Spleen (tissue), 11 donors: Measurements from ENCODE around the gene WNK2. TPM values are rescaled to one million over a fixed set of nuclear protein-coding genes. Genes with fewer than 3 reads are reported as not detected.
A peak's percentile ranks its signal among the peaks of the same experiment; 100 is the strongest.

Experiments used
- DNase-seq: peaks from one replicate; pipeline ENCODE4 v3.0.0-alpha.2; 2020
- H3K27ac ChIP-seq, 8 donors: fragments of 200-600 bp; sonication (generic) in 7 of 8; 1 replicate in 4 of 8; 2 replicates in 4 of 8; pipeline versions ENCODE4 v1.5.0 to v1.8.0; 2016 to 2021; ENCODE audit warnings: inconsistent platforms in 4 of 8, mild to moderate bottlenecking in 4 of 8, moderate library complexity in 1 of 8
- H3K27me3 ChIP-seq, 7 donors: fragments of 200-600 bp; sonication (generic) in 6 of 7; replicated peaks in 1 of 7; 1 replicate in 4 of 7; 2 replicates in 3 of 7; pipeline versions ENCODE4 v1.5.0 to v1.8.0; 2016 to 2021; ENCODE audit warnings: inconsistent platforms in 3 of 7, mild to moderate bottlenecking in 1 of 7
- H3K36me3 ChIP-seq, 6 donors: fragments of 200-600 bp; sonication (generic) in 5 of 6; 1 replicate in 4 of 6; 2 replicates in 2 of 6; pipeline versions ENCODE4 v1.5.0 to v1.8.0; 2016 to 2021; ENCODE audit warnings: inconsistent platforms in 2 of 6
- H3K4me1 ChIP-seq, 6 donors: fragments of 200-600 bp; sonication (generic) in 5 of 6; 1 replicate in 3 of 6; 2 replicates in 3 of 6; pipeline versions ENCODE4 v1.5.0 to v1.8.0; 2016 to 2021; ENCODE audit warnings: inconsistent platforms in 3 of 6
- H3K4me3 ChIP-seq, 8 donors: fragments of 200-600 bp; sonication (generic) in 7 of 8; 1 replicate in 4 of 8; 2 replicates in 4 of 8; pipeline versions ENCODE4 v1.5.0 to v1.8.0; 2016 to 2021; ENCODE audit warnings: inconsistent platforms in 4 of 8, mild to moderate bottlenecking in 4 of 8, moderate library complexity in 2 of 8
- H3K9me3 ChIP-seq, 8 donors: fragments of 200-600 bp; sonication (generic) in 7 of 8; 1 replicate in 4 of 8; 2 replicates in 4 of 8; pipeline versions ENCODE4 v1.5.0 to v1.8.0; 2016 to 2021; ENCODE audit warnings: inconsistent platforms in 4 of 8
- POLR2A ChIP-seq, 3 donors: fragments of 450-650 bp; IDR thresholded peaks; one replicate each; pipeline ENCODE4 v1.5.1; 2017; ENCODE audit warnings: antibody characterized with exemption in 3 of 3, mild to moderate bottlenecking in 1 of 3
- POLR2AphosphoS5 ChIP-seq, 3 donors: sonication (generic); formaldehyde crosslinking; IDR thresholded peaks; one replicate each; pipeline ENCODE4 v1.5.1; 2017; ENCODE audit warnings: antibody characterized with exemption in 3 of 3
- WGBS, 5 donors: extraction: QIAGEN DNeasy Blood & Tissue Kit in 3 of 5; methylation state at CpG; one replicate each; pipeline versions ENCODE4 v1.1.5 to v1.1.7; 2013 to 2018; 5-methylcytosine and 5-hydroxymethylcytosine counted together
- intact Hi-C: fragments of 100-400 bp; cut with DNase I; formaldehyde crosslinking; loops from one replicate; pipeline ENCODE4 v1.15.0; 2023; ENCODE audit warnings: low total_unique reads
- polyA plus RNA-seq, 3 donors: library from polyadenylated mRNA; stranded (reverse); fragments of 200-250 nt; gene quantifications; one replicate each; pipeline ENCODE4 v1.2.1, GENCODE V29; 2013
- total RNA-seq, 7 donors: library from RNA; depleted of rRNA in 3 of 7; stranded (reverse); fragments of >200 nt in 3 of 7; fragmentation: NEBNext Ultra II Directional in 4 of 7; extraction: Animal tissue kit (Norgen Biotek cat#: 25700) in 4 of 7; gene quantifications; one replicate each; pipeline versions ENCODE4 v1.1.0 to v1.2.1, GENCODE V29; 2016 to 2021
- TF ChIP-seq, protein P1 (sequence below), 11 experiments: fragments of 200-600 bp in 7 of 11; fragments of 450-650 bp in 4 of 11; sonication (generic) in 4 of 11; IDR thresholded peaks in 8 of 11; conservative IDR thresholded peaks in 3 of 11; 1 replicate in 7 of 11; 2 replicates in 4 of 11; pipeline versions ENCODE4 v1.4.0 to v1.8.0; 2016 to 2021; ENCODE audit warnings: antibody characterized with exemption in 11 of 11, inconsistent platforms in 4 of 11, mild to moderate bottlenecking in 1 of 11
- donor health status: healthy with polysubstance abuse.
- donor health status: DM: no; HTN: no; CAD: no; lungs with moderate emphysema.
- donor health status: DM: no; HTN: no; CAD: no.
- donor health status: Bipolar disorder and iron deficiency.
- donor health status: healthy.
- donor health status: DM: no; HTN: no; CAD: no.
- donor health status: DM: yes; HTN: yes; CAD: no.

The WNK2 gene
- total and polyA plus RNA-seq, 10 donors: 1.8 to 20.0 (median 7.3) TPM

DNA sequence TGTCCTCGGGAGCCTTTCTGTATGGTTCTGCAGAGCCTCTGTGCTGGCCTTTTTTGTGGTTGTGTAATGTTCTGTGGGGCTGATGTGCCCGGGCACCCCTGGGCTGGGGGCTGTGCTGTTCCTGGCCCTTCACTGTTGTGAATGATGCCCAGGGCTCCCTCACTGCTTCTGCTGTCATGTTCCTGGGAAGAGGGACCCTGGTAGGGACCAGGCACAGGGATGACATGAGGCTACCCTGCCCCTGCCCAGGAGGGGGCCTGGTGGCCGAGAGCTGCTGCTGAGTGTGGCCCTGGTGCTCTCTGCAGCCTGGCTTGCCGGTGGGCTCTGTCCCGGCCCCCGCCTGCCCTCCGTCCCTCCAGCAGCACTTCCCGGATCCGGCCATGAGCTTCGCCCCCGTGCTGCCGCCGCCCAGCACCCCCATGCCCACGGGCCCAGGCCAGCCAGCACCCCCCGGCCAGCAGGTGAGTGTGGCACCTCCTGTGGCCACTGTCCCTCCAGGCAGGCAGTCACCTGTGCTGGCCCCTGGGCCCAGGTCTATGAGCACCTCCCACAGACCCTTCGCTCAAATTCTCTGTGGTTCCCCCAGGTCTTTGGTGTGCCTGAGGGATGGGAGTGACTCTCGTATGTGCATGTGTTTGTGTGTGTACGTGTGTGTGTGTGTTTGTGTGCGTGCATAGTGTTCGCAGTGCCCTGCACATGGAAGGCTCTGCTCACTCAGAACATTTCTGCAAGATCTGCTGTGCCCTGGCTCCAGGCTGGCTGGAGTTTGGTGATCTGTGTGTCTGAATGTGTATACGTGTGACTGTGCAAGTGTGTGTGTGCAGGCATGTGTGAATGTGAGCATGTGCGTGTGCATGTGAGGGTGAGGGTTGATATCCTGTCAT, 72.3 kb downstream of the WNK2 start:
- TF ChIP-seq POLR2AphosphoS5 (IDR thresholded peaks at IDR 0.05) (no peak), POLR2A (IDR thresholded peaks at IDR 0.05) (no peak)
- TF ChIP-seq, protein P1, sequence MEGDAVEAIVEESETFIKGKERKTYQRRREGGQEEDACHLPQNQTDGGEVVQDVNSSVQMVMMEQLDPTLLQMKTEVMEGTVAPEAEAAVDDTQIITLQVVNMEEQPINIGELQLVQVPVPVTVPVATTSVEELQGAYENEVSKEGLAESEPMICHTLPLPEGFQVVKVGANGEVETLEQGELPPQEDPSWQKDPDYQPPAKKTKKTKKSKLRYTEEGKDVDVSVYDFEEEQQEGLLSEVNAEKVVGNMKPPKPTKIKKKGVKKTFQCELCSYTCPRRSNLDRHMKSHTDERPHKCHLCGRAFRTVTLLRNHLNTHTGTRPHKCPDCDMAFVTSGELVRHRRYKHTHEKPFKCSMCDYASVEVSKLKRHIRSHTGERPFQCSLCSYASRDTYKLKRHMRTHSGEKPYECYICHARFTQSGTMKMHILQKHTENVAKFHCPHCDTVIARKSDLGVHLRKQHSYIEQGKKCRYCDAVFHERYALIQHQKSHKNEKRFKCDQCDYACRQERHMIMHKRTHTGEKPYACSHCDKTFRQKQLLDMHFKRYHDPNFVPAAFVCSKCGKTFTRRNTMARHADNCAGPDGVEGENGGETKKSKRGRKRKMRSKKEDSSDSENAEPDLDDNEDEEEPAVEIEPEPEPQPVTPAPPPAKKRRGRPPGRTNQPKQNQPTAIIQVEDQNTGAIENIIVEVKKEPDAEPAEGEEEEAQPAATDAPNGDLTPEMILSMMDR (IDR thresholded peaks at IDR 0.05 in 8 of 11, conservative IDR thresholded peaks at IDR 0.05 in 3 of 11): no peak
- intact Hi-C loops: no loop called here
- DNase-seq: peak; percentile 56
- WGBS, 5 donors: 92 to 94% (median 93%) methylated on average over 18 to 22 of the region's 22 CpGs
- H3K4me1 ChIP-seq: no peaks in the 10 kb centered on the region
- no peaks in the 10 kb centered on the region for H3K36me3 ChIP-seq
- no peaks in the 10 kb centered on the region for H3K9me3 ChIP-seq
- H3K27me3 ChIP-seq: no peaks in the 10 kb centered on the region
- no peak overlapping the region for H3K4me3 ChIP-seq
- H3K27ac ChIP-seq: no peak overlapping the region

DNA sequence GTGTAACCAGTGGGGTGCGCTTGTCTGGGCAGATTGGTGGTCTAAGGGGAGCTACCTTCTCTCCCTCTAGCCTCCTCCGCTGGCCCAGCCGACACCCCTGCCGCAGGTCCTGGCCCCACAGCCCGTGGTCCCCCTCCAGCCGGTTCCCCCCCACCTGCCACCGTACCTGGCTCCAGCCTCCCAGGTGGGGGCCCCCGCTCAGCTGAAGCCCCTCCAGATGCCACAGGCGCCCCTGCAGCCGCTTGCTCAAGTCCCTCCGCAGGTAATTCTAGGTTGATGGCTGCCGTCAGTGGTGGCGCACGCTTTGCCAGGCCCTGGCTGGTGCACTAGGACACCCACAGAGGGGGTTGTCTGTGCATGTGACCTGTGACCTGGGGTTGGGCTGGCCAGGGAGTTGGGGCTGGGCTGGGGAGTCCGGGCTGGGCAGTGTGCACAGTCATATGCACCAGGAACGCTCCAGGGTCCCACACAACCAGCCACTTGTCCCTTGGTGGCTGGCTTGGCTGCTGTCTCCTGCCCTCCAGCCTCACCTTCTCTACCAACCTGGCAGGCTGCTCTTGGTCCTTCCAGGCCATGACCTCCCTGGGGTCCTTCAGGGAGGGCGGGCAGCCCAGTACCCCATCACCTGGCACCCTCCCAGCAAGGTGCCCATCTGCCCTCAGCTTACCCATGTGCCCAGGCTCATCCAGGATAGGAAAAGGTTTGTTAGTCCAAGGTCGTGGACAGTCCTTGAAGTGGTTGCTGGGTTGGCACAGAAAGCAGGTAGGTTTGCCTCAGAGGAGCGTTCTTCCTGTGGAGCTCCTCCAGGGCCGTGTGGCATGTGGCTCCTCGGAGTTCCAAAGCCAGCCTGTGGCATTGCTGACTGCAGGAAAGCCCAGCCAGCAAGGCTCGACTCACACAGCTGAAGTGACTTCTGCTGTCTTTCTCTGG, 73.2 kb downstream of the WNK2 start:
- Histone ChIP-seq H3K27ac (no peak overlapping the region), H3K4me1 (no peaks in the 10 kb centered on the region), H3K9me3 (no peaks in the 10 kb centered on the region), H3K27me3 (no peaks in the 10 kb centered on the region), H3K36me3 (no peaks in the 10 kb centered on the region), H3K4me3 (no peak overlapping the region)
- TF ChIP-seq POLR2AphosphoS5 (IDR thresholded peaks at IDR 0.05) (no peak), POLR2A (IDR thresholded peaks at IDR 0.05) (no peak)
- TF ChIP-seq, protein P1 (IDR thresholded peaks at IDR 0.05 in 8 of 11, conservative IDR thresholded peaks at IDR 0.05 in 3 of 11): no peak
- 87 to 93% (median 89%) methylated on average over 17 to 22 of the region's 22 CpGs for WGBS, 5 donors
- DNase-seq: peak; percentile 58
- intact Hi-C loops: no loop called here

DNA sequence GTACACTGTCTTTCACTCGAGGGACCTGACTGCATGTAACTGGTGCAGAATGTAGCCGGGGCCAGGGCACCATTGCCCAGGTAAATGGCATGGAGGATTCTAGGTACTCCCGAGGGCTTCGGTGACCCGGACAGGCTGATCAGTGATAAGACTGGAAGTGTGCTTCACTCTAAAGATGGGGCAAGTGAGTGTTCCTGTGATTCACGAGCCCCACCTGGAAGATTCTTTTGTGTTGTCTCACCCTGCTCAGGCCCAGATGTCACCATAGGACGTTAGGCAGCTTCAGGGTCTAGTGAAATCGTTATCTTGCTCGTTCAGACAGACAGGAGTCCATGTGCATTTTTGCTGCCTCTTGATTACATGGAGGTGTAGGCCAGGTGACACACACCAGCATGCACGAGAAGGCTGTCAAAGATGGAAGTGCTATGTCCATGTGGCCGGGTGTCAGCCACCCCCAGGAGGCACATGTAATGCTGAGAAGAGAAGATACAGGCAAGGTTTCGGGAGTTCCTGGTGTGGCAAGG, 73.9 kb downstream of the WNK2 start:
- WGBS, 5 donors: 80 to 94% (median 88%) methylated on average over 11 to 12 of the region's 12 CpGs
- TF ChIP-seq, protein P1 (IDR thresholded peaks at IDR 0.05 in 8 of 11, conservative IDR thresholded peaks at IDR 0.05 in 3 of 11): no peak
- TF ChIP-seq POLR2A (IDR thresholded peaks at IDR 0.05) (no peak), POLR2AphosphoS5 (IDR thresholded peaks at IDR 0.05) (no peak)
- Histone ChIP-seq H3K9me3 (no peaks in the 10 kb centered on the region), H3K36me3 (no peaks in the 10 kb centered on the region), H3K27ac (no peak overlapping the region), H3K4me1 (no peaks in the 10 kb centered on the region), H3K27me3 (no peaks in the 10 kb centered on the region), H3K4me3 (no peak overlapping the region)
- intact Hi-C loops: no loop called here
- DNase-seq: peak; percentile 55
